Hepatocyte (in vitro differentiated cells): ENCODE results near the gene GDF9. TPM values are rescaled to one million over a fixed set of nuclear protein-coding genes. Genes with fewer than 3 reads are reported as not detected.

Source experiments
- DNase-seq: peaks from one replicate; pipeline ENCODE4 v3.0.0-alpha.2; 2016; ENCODE audit warnings: low spot score
- H2AFZ ChIP-seq: fragments of 200-600 bp; sonication (generic); 2 replicates; pipeline ENCODE4 v1.6.0; 2016; ENCODE audit warnings: antibody characterized with exemption, mild to moderate bottlenecking
- H3K27ac ChIP-seq: fragments of 200-600 bp; sonication (generic); 2 replicates; pipeline ENCODE4 v1.5.1; 2016; ENCODE audit warnings: mild to moderate bottlenecking
- H3K27me3 ChIP-seq: fragments of 200-600 bp; sonication (generic); 2 replicates; pipeline ENCODE4 v1.6.1; 2016
- H3K36me3 ChIP-seq: fragments of 200-600 bp; sonication (generic); replicated peaks from 2 replicates; pipeline ENCODE4 v1.5.1; 2016; ENCODE audit warnings: low read depth; ENCODE audit not compliant: insufficient read depth
- H3K4me1 ChIP-seq: fragments of 200-600 bp; sonication (generic); 2 replicates; pipeline ENCODE4 v1.5.1; 2016; ENCODE audit warnings: mild to moderate bottlenecking, moderate library complexity; ENCODE audit not compliant: insufficient read depth
- H3K4me2 ChIP-seq: fragments of 200-600 bp; sonication (generic); 2 replicates; pipeline ENCODE4 v1.6.0; 2016
- H3K4me3 ChIP-seq: fragments of 200-600 bp; sonication (generic); 2 replicates; pipeline ENCODE4 v1.5.1; 2016; ENCODE audit warnings: mild to moderate bottlenecking
- H3K79me2 ChIP-seq: fragments of 200-600 bp; sonication (generic); 2 replicates; pipeline ENCODE4 v1.6.0; 2017; ENCODE audit warnings: mild to moderate bottlenecking
- H3K9me2 ChIP-seq: fragments of 200-600 bp; sonication (generic); replicated peaks from 2 replicates; pipeline ENCODE4 v1.6.0; 2017; ENCODE audit warnings: mild to moderate bottlenecking; ENCODE audit not compliant: insufficient read depth
- H3K9me3 ChIP-seq: fragments of 200-600 bp; sonication (generic); 2 replicates; pipeline ENCODE4 v1.5.1; 2016; ENCODE audit warnings: low read depth, mild to moderate bottlenecking
- H4K20me1 ChIP-seq: fragments of 200-600 bp; sonication (generic); 2 replicates; pipeline ENCODE4 v1.6.0; 2016; ENCODE audit warnings: mild to moderate bottlenecking; ENCODE audit not compliant: insufficient read depth, poor library complexity, severe bottlenecking
- EZH2 ChIP-seq: fragments of 200-600 bp; sonication (generic); IDR thresholded peaks from 2 replicates; pipeline ENCODE4 v1.6.1; 2016; ENCODE audit warnings: antibody characterized with exemption, mild to moderate bottlenecking, borderline replicate concordance
- EZH2phosphoT487 ChIP-seq: fragments of 200-600 bp; sonication (generic); IDR thresholded peaks from one replicate; pipeline ENCODE4 v1.6.1; 2018; ENCODE audit warnings: antibody characterized with exemption, mild to moderate bottlenecking, low read depth, moderate library complexity; ENCODE audit not compliant: unreplicated experiment, severe bottlenecking
- WGBS: methylation state at CpG from one replicate; pipeline ENCODE4 v1.1.6; 2016; ENCODE audit warnings: low lambda C conversion rate; ENCODE audit errors: missing lambda C conversion rate; 5-methylcytosine and 5-hydroxymethylcytosine counted together
- polyA plus RNA-seq: library from polyadenylated mRNA; unstranded; fragments of >200 nt; fragmentation: Nextera tagmentation; extraction: Ambion mirVana; gene quantifications from 2 replicates; pipeline ENCODE4 v1.2.1, GENCODE V29; 2016
- total RNA-seq: library from RNA; depleted of rRNA; stranded (reverse); fragments of >200 nt; gene quantifications from 2 replicates; pipeline ENCODE4 v1.2.3, GENCODE V29; 2014
- TF ChIP-seq, protein P1 (sequence below): fragments of 200-600 bp; sonication (generic); IDR thresholded peaks from 2 replicates; pipeline ENCODE4 v1.5.1; 2016; ENCODE audit warnings: antibody characterized with exemption, mild to moderate bottlenecking; ENCODE audit not compliant: poor library complexity

Gene GDF9
- total and polyA plus RNA-seq, 2 experiments from 2014 or later: 1.7 to 2.2 TPM

DNA sequence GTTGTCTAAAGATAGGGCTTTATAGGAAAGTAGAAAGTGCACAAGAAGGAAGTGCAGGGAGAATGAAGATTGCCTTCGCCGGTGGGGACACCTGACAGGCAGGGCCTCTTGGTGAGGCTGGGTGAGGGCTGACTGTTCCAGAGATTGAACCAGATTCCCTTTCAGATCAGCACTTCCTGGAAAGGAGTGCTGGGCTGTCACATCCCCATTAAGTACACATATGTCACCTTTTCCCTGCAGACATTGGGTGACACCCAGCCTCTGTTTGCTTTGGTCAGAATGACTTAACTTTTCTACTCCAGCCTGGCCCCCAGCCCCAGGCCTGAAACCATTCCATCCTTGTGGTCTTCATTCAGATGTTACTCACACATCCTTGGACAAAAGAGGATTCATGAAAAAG, 28.4 kb downstream of the GDF9 start:
- H2AFZ ChIP-seq: no peak overlapping the region
- 53% methylated on average over 2 of the region's 2 CpGs for WGBS
- DNase-seq: peak; percentile 72
- H3K9me3 ChIP-seq: no peaks in the 10 kb centered on the region
- H3K4me3 ChIP-seq: no peak overlapping the region
- peaks cover 31% of the 10 kb centered on the region for H3K4me1 ChIP-seq
- TF ChIP-seq, protein P1, sequence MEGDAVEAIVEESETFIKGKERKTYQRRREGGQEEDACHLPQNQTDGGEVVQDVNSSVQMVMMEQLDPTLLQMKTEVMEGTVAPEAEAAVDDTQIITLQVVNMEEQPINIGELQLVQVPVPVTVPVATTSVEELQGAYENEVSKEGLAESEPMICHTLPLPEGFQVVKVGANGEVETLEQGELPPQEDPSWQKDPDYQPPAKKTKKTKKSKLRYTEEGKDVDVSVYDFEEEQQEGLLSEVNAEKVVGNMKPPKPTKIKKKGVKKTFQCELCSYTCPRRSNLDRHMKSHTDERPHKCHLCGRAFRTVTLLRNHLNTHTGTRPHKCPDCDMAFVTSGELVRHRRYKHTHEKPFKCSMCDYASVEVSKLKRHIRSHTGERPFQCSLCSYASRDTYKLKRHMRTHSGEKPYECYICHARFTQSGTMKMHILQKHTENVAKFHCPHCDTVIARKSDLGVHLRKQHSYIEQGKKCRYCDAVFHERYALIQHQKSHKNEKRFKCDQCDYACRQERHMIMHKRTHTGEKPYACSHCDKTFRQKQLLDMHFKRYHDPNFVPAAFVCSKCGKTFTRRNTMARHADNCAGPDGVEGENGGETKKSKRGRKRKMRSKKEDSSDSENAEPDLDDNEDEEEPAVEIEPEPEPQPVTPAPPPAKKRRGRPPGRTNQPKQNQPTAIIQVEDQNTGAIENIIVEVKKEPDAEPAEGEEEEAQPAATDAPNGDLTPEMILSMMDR: no peak
- no peak for TF ChIP-seq EZH2
- no peak for TF ChIP-seq EZH2phosphoT487
- H3K27ac ChIP-seq: peak overlapping the region; percentile 86
- H3K79me2 ChIP-seq: no peaks in the 10 kb centered on the region
- H4K20me1 ChIP-seq: no peaks in the 10 kb centered on the region
- H3K9me2 ChIP-seq: no peaks in the 10 kb centered on the region
- H3K4me2 ChIP-seq: peak overlapping the region; percentile 16
- H3K27me3 ChIP-seq: no peaks in the 10 kb centered on the region
- H3K36me3 ChIP-seq: no peaks in the 10 kb centered on the region

GRCh38 chr5:132836852-132837251, 29.4 kb downstream of the GDF9 start:
- Histone ChIP-seq H3K4me2 (no peak overlapping the region), H3K27ac (peak overlapping the region; percentile 86), H3K4me1 (peaks cover 31% of the 10 kb centered on the region)

GRCh38 chr5:132834057-132834456, 32.2 kb downstream of the GDF9 start:
- Histone ChIP-seq H3K4me3 (no peak overlapping the region), H4K20me1 (no peaks in the 10 kb centered on the region), H2AFZ (no peak overlapping the region), H3K79me2 (peaks cover 6% of the 10 kb centered on the region), H3K36me3 (no peaks in the 10 kb centered on the region), H3K4me1 (peaks cover 18% of the 10 kb centered on the region), H3K9me3 (no peaks in the 10 kb centered on the region), H3K27ac (no peak overlapping the region), H3K4me2 (no peak overlapping the region), H3K9me2 (no peaks in the 10 kb centered on the region), H3K27me3 (no peaks in the 10 kb centered on the region)
- WGBS: 96% methylated on average over 3 of the region's 3 CpGs
- DNase-seq: no peak
- TF ChIP-seq EZH2phosphoT487 (no peak), EZH2 (no peak)
- TF ChIP-seq, protein P1: no peak

More at GRCh38 chr5:132836852-132837251, 29.4 kb downstream of the GDF9 start:
- H3K36me3 ChIP-seq: no peaks in the 10 kb centered on the region
- no peaks in the 10 kb centered on the region for H3K79me2 ChIP-seq
- DNase-seq: no peak
- no peak overlapping the region for H2AFZ ChIP-seq
- no peak for TF ChIP-seq EZH2phosphoT487
- no peak for TF ChIP-seq EZH2
- TF ChIP-seq, protein P1: no peak
- WGBS: 100% methylated on average over 1 of the region's 1 CpG
- H3K9me2 ChIP-seq: no peaks in the 10 kb centered on the region
- no peaks in the 10 kb centered on the region for H4K20me1 ChIP-seq
- H3K4me3 ChIP-seq: no peak overlapping the region
- no peaks in the 10 kb centered on the region for H3K9me3 ChIP-seq
- no peaks in the 10 kb centered on the region for H3K27me3 ChIP-seq

- no peaks in the 10 kb centered on the region for H4K20me1 ChIP-seq
- H3K79me2 ChIP-seq: peaks cover 16% of the 10 kb centered on the region
- DNase-seq: no peak
- H3K27ac ChIP-seq: no peak overlapping the region
- H3K9me2 ChIP-seq: no peaks in the 10 kb centered on the region
- no peak overlapping the region for H3K4me2 ChIP-seq
- no peak overlapping the region for H2AFZ ChIP-seq
- no peaks in the 10 kb centered on the region for H3K27me3 ChIP-seq
- 88% methylated on average over 5 of the region's 5 CpGs for WGBS
- TF ChIP-seq EZH2phosphoT487 (no peak), EZH2 (no peak)
- TF ChIP-seq, protein P1: no peak
- no peak overlapping the region for H3K4me3 ChIP-seq
- H3K9me3 ChIP-seq: no peaks in the 10 kb centered on the region
- no peaks in the 10 kb centered on the region for H3K36me3 ChIP-seq
- peaks cover 8% of the 10 kb centered on the region for H3K4me1 ChIP-seq
Measured at GRCh38 chr5:132832612-132833011, 33.7 kb downstream of the GDF9 start.
